ENCODE results near the gene GRIP2. TPM values are rescaled to one million over a fixed set of nuclear protein-coding genes. Genes with fewer than 3 reads are reported as not detected.
A peak's percentile ranks its signal among the peaks of the same experiment; 100 is the strongest.

Gene GRIP2
- total and polyA plus RNA-seq, 10 donors, result 0.15 to 3.7 (median 1.2) TPM

GRCh38 chr3:14503033-14503705 is 37.0 kb downstream of the GRIP2 start:
- intact Hi-C loops (cut with DNase I; ENCODE audit: low total_unique reads), result no loop called here
- DNase-seq, result no peak

GRCh38 chr3:14502472-14502871 is 37.7 kb downstream of the GRIP2 start:
- Histone ChIP-seq H3K36me3 (no peaks in the 10 kb centered on the region), H3K27me3 (replicated peaks in 1 of 7) (no peaks in the 10 kb centered on the region), H3K4me3 (no peak overlapping the region), H3K27ac (no peak overlapping the region), H3K4me1 (no peaks in the 10 kb centered on the region), H3K9me3 (peaks cover 5 to 37% (median 27%) of the 10 kb centered on the region in 8 donors)
- no peak for DNase-seq
- intact Hi-C loops (cut with DNase I; ENCODE audit: low total_unique reads), result no loop called here
- TF ChIP-seq POLR2AphosphoS5 (IDR thresholded peaks at IDR 0.05), result no peak
- no peak for TF ChIP-seq CTCF (IDR thresholded peaks at IDR 0.05 in 8 of 11, conservative IDR thresholded peaks at IDR 0.05 in 3 of 11)

More at GRCh38 chr3:14503033-14503705, 37.0 kb downstream of the GRIP2 start:
- peaks cover 0 to 3% (median 0%) of the 10 kb centered on the region in 7 donors for H3K27me3 ChIP-seq (replicated peaks in 1 of 7)
- peaks cover 5 to 37% (median 27%) of the 10 kb centered on the region in 8 donors for H3K9me3 ChIP-seq
- 95 to 98% (median 97%) methylated on average over 8 to 12 of the region's 12 CpGs for WGBS, 5 donors
- TF ChIP-seq CTCF (IDR thresholded peaks at IDR 0.05 in 8 of 11, conservative IDR thresholded peaks at IDR 0.05 in 3 of 11) (no peak), POLR2AphosphoS5 (IDR thresholded peaks at IDR 0.05) (no peak), POLR2A (IDR thresholded peaks at IDR 0.05) (no peak)
- no peaks in the 10 kb centered on the region for H3K36me3 ChIP-seq
- H3K27ac ChIP-seq, result no peak overlapping the region
- H3K4me1 ChIP-seq, result no peaks in the 10 kb centered on the region
- no peak overlapping the region for H3K4me3 ChIP-seq

GRCh38 chr3:14497321-14497720 is 42.8 kb downstream of the GRIP2 start:
- WGBS, 5 donors, result 62 to 74% (median 69%) methylated on average over 10 of the region's 10 CpGs
- no peak overlapping the region for H3K4me3 ChIP-seq
- H3K4me1 ChIP-seq, result no peaks in the 10 kb centered on the region
- DNase-seq, result peak; percentile 16
- H3K27ac ChIP-seq, result no peak overlapping the region
- H3K36me3 ChIP-seq, result peaks cover 0 to 19% (median 0%) of the 10 kb centered on the region in 6 donors
- peaks cover 0 to 23% (median 15%) of the 10 kb centered on the region in 8 donors for H3K9me3 ChIP-seq
- H3K27me3 ChIP-seq (replicated peaks in 1 of 7), result no peaks in the 10 kb centered on the region
- TF ChIP-seq CTCF (IDR thresholded peaks at IDR 0.05 in 8 of 11, conservative IDR thresholded peaks at IDR 0.05 in 3 of 11) (no peak), POLR2AphosphoS5 (IDR thresholded peaks at IDR 0.05) (no peak), POLR2A (IDR thresholded peaks at IDR 0.05) (no peak)
- intact Hi-C loops (cut with DNase I; ENCODE audit: low total_unique reads), result no loop called here

- WGBS, 5 donors, result 91 to 98% (median 95%) methylated on average over 7 to 9 of the region's 9 CpGs
- peak; percentile 71 for DNase-seq
- no peak for TF ChIP-seq CTCF (IDR thresholded peaks at IDR 0.05 in 8 of 11, conservative IDR thresholded peaks at IDR 0.05 in 3 of 11)
- no peak for TF ChIP-seq POLR2AphosphoS5 (IDR thresholded peaks at IDR 0.05)
- no peak for TF ChIP-seq POLR2A (IDR thresholded peaks at IDR 0.05)
Observed at GRCh38 chr3:14496351-14496750, 43.8 kb downstream of the GRIP2 start.

More at GRCh38 chr3:14496351-14496750, 43.8 kb downstream of the GRIP2 start:
- H3K27ac ChIP-seq, result no peak overlapping the region
- no peak overlapping the region for H3K4me3 ChIP-seq
- peaks cover 0 to 28% (median 0%) of the 10 kb centered on the region in 6 donors for H3K36me3 ChIP-seq
- H3K9me3 ChIP-seq, result peaks cover 0 to 14% (median 5%) of the 10 kb centered on the region in 8 donors
- H3K4me1 ChIP-seq, result no peaks in the 10 kb centered on the region
- H3K27me3 ChIP-seq (replicated peaks in 1 of 7), result no peaks in the 10 kb centered on the region
- intact Hi-C loops (cut with DNase I; ENCODE audit: low total_unique reads), result no loop called here

Data from spleen (tissue), 11 donors.